ENCODE results near the gene SMAD2.
"Not testable (repeated sequence)": the region's sequence is repeated elsewhere in the genome, so short reads cannot be mapped to it uniquely, and the experiment has no call there.

SMAD2 gene
- total RNA-seq, result 83.9 to 256 (median 187) reads per million in 18 experiments

DNA sequence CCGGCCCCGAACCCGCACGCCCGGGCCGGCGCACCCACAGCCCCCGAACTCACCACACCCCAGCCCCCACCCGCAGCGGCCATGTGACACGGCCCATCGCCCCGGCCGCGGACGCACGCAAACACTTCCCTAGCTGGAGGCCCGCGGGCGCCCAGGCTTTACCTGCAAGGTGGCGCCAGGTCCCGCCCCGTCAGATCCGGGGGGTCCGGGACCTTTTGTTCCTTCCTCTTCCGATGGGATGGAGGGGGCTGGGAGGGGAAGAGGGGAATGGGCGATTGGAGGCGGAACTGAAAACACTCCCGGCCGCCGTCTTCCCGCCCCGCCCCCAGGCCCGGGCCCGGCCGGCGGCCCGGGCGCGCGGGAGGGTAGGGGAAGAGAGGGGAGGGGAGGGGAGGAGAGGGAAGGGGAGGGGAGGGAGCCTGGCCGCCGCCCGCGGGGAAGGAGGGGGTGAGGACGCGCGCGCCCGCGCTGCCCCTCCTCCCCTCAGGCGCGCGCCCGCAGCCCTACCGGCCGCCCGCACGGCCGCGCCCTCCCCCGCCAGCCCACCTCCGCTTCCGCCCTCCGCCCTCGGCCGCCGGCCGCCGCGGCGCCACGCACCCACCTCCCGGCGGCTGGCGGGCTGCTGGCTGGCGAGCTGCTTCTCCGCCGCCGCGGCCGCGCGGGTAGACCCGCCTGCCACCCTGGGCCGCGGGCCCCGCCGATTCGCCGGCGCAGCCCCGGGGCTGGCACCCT lies at the start of gene SMAD2:
TSS of gene SMAD2 (minus strand) at position 461 of the 732 bp plus-strand sequence. CDS start 33,903 bp downstream, outside the sequence.
- peak; percentile 69 to 92 for DNase-seq

DNA sequence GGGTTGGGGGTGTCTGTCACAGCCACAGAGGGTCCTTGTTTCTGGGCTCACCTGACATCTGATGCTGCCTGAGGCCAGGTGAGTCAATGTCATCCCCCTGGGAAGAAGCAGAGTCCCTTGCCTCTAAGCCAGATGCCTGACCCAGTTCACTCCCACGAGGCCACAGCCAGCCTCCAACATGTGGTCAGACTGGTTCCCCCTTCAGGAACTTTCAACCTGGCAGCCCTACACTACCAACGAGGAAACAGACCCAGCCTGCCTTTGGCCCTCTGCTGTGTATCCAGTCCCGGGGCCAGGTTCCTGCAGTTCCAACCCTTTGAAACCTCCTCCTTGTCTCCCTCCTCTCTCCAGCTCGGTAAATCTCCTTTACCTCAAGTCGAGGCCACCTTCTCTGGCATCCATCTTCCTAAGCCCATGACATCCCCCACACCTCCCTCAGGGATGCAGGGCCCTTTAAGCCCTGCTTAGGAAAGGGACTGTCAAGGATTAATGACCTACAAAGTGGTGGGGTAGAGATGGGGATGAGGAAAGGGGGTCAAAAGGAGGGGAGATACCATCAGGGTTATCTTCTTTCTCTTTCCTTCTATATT lies 49.2 kb upstream of the SMAD2 start:
- peak; percentile 12 to 57 for DNase-seq

DNA sequence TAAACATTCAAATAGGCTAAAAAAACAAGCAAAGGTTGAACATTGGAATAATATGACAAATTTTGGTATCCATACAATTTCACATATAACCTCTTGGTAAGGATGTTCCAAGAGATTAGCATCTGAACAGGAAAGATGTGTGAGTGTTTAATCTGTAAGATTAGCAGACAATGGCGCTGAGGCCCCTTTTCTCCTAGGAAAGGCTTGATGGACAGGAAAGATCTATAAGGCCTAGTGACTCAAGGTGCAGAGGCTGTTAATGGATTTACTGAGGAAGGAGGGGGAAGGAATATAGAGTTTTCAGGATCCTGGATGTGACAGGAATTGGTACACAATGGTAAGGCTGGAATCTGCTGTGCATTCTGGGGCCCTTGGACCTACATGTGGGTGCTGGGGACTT lies 48.1 kb upstream of the SMAD2 start:
- no peak for DNase-seq

DNA sequence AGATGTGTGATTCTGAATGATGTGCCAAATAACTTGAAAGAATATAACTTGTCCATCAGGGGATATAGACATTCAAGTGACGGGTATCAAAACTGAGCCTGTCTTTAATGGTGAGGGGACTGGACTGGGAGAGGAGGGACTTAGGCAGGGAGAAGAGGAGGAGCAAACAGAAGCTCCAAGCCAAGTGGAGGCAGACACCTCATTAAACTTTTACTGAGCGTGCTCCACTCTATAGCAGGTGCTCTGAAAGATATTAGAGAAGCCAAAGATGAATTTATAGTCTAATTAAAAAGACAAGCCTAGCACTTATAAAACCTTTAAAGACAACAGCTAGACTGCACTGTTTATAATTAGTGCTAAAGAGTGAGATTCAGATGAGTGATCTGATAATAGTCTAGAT lies 47.7 kb upstream of the SMAD2 start:
- no peak for DNase-seq

DNA sequence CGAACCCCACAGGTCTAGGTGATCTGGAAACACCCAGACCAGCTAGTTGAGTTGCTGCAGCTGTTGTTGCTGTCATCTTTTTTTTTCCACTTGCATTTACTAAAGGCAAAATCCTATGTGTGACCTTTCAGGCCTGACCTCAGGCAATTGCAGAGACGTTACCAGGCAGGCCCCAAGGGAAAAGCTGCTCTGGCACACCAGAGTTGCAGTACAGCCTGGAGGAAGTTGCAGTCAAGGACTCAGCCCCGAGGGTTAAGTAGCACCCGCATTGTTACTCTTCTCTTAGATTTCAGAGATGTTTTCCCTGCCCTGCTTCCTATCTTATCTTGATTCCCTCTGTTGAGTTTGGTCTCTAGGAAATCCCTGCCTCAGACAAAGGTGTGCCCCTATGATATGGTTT lies 45.2 kb upstream of the SMAD2 start:
- DNase-seq, result no peak

DNA sequence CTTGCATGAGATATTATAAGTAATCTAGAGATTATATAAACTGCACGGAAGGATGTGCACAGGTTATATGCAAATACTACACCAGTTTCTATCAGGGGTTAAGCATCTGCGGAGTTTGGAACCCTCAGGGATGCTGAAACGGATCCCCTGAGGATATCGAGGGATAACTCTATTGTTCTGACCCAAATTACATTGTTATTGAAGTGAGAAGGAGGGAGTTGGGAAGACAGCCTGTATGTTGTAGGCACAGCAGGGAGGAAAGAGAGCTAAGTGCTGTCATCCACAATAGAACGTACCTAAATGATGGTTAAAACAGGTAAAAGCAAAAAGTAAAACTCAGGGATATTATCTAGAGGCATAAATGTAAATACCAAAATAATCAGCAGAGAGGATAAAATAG lies 44.6 kb upstream of the SMAD2 start:
- no peak for DNase-seq

DNA sequence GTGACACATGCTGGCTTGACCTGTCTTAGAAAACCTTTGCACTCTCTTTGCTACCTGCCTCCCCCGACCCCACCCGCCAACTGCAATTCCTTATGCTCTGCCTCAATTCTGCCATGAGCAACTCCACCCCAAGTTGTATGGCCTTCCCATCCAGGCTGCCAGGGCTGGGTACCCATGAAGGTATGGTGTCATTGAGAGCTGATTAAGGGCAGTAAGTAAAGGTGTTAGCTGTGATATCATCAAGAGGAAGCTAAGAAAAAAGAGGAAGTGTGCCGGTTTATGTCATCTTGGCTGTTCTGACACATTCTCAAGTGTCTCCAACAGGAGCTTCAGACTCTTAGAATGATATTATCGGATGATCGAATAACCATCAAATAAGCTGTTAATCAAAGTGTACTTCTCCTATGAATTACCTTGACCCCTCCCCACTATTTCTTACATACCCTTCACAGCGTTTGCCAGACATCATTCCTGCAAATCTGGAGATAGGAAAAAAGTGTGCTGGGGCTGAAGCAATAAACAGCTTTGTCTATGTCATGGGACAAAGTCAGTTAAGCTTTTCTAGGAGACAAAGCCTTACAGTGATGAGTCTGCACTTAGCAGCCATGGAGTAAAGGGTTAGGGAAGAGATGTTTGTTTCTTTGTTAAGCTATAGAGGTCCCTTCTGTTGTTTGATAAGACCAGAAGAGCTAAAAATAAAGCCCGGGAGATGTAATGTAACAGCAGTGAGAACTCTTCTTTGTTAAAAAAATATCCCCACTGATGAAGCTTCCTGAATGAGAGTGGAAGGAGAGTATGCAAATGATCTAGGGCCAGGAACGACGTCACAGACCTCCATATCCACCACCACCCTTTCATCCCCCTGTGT lies 40.4 kb upstream of the SMAD2 start:
- DNase-seq, result peak; percentile 77 to 83

DNA sequence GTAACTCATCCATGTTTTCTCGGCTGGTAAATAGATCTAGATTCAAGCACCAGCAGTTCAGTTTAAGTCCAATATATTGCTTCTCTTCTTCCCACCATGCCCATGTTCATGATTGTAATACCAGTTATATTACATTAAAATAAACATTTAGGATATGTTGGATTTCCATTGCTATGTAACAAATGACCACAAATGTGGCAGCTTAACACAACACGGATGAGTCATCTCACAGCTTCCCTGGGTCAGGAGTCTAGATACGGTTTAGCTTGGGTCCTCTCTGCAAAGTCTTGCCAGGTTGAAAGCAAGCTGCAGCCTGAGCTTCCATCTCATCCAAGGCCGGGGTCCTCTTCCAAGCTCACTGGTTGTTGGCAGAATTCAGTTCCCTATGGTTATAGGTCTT lies 39.4 kb upstream of the SMAD2 start:
- DNase-seq, result peak; percentile 31 to 53

DNA sequence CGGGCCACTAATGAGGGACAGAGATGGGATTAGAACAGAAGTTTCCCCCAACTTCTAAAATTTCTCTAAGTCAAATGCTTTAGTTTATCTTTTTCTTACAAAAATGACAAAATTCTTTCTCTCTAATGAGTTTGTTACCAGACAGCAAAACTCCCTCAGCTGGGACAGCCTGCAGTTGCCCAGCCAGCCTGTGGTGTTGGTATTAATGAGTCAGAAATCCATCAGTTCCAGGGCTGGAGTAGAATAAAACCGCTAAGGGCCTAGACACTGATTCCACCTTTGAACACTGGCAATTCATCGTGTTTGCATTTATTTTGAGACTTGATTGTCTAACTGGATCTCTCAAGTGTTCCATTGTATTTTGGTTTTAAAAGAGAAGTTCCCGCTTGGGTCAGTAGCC lies 38.3 kb upstream of the SMAD2 start:
- no peak for DNase-seq

DNA sequence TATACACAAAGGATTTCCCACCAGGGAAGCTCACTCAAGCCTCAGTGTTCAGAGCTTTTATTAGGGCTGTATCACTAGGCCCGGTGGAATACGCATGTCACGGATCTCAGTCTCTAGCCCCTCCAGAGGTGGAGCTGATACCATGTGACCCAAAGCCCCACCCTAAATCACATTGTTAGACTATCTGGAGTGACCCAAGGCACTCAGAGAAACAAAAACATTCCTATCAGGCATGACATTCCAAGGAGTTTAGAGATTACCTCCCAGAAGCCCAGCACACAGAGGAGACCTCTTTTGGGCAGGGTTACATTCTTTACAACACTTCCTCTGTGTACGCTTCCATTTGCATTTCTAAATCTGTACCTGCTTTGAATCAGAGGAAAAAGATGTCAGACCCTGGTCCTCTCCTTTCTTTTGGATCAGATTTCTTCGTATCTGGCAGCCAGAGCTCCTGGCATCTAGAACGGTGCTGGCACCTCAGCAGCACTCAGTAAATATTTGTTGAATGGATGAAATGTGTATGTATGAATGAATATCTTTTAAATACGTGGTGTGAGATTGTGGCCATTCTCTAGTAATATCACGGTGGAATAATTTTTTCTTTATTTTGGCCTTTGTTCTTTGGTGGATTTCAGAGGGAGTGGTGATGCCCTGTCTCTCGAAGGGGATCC lies 37.7 kb upstream of the SMAD2 start:
- DNase-seq, result no peak

DNA sequence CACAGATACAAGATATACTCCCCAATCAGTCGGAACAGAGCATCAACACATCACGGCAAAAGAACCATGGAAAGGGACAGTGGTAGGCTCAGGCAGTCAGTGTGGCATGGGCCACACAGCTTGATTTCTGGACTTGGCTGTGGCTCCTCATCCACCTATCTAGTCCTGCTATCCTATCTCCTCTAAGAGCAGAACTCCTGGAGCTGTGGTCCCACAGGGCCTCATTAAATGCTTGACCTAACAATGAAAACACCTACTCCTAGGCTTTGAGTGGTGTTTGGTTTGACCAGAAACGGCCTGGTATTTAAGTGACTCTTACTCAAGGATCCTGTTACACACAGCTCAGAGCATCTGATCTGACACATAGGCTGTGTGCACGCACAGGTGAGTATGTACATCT lies 33.6 kb upstream of the SMAD2 start:
- no peak for DNase-seq

DNA sequence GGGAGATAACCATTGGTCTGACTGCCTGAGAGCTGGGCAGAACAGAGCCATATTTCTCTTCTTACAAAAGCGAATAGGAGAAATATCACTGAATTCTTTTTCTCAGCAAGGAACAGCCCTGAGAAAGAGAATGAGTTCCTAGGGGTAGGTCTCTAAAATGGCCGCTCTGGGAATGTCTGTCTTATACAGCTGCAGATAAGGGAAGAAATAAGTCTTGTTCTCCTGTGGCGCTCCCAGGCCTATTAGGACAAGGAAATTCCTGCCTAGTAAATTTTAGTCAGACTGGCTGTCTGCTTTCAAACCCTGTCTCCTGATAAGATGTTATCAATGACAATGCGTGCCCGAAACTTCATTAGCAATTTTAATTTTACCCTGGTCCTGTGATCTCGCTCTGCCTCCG lies 30.5 kb upstream of the SMAD2 start:
- not testable (repeated sequence) for DNase-seq

DNA sequence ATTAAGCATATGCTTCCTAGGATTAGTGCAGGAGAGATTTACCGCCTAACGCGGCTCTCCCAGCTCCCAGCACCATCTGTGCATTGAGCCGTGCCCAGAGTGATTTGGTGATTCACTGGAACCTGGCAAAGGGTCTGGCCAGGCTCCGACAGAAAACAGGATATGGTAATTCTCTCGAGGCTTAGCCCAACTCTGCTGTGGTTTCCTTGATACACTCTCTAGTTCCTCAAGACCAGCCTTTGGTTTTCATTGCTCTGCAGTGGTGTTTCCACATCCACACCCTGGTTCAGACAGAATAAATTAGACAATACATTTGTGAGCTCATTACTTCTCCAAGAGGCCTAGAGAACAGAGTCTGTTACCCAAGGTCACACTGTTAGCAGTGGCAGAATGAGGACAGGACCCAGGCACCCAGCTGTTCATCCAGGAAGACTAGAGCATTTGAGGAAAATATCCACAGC lies 23.0 kb upstream of the SMAD2 start:
- DNase-seq, result peak; percentile 93 to 98

DNA sequence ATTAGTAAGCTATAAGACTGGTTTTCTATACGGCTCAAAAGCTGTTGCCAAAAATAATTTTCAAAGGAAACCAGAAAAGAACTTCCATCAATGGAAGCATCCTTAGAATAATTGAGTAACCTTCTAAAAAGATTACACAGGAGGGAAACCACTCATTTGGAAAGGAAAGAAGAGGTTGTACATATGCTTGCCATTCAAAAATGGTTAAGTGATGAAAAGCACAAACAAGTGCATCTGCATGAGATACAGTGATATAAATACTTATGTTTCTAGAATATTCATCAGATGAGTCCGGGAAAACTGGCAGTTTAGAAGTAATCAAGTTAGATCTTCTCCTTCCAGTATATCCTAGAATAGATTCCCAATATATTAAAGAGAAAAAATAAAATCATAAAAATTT lies 20.1 kb upstream of the SMAD2 start:
- DNase-seq, result no peak

DNA sequence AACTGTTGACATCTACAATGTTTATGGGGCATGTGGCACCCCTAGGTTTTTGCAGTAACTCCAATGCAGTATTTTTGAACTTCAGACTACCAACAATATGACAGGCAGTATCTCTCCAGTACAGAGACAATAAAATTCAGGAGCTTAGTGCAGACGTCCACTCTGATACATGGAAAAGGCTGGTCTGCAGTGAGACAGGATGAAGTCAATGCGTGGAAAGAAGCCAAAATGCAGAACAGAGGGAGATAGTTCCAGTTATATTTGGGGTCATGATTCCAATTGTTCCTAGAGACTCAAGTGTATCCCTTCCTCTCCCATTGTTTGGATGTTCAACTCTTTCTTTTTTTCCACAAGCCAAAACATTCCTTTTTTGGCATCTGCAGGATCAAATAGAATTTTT lies 18.7 kb upstream of the SMAD2 start:
- no peak for DNase-seq

DNA sequence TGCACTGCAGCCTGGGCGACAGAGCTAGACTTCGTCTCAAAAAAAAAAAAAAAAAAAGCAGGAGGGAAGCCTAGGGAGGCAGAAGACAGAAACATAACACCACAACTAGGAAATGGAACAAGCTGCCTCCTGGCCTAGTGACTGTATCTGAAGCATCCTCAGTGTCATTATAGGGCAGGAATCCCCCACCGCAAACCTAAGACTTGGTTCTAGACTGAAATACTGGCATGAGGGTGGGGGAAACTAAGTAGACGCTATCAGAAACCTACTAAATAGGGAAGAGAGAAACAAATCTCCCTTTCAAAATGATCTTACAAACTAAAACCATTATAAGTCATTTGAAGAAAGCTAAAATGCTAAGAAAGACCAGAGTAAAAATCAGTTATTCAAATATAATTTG lies 16.4 kb upstream of the SMAD2 start:
- DNase-seq, result no peak

DNA sequence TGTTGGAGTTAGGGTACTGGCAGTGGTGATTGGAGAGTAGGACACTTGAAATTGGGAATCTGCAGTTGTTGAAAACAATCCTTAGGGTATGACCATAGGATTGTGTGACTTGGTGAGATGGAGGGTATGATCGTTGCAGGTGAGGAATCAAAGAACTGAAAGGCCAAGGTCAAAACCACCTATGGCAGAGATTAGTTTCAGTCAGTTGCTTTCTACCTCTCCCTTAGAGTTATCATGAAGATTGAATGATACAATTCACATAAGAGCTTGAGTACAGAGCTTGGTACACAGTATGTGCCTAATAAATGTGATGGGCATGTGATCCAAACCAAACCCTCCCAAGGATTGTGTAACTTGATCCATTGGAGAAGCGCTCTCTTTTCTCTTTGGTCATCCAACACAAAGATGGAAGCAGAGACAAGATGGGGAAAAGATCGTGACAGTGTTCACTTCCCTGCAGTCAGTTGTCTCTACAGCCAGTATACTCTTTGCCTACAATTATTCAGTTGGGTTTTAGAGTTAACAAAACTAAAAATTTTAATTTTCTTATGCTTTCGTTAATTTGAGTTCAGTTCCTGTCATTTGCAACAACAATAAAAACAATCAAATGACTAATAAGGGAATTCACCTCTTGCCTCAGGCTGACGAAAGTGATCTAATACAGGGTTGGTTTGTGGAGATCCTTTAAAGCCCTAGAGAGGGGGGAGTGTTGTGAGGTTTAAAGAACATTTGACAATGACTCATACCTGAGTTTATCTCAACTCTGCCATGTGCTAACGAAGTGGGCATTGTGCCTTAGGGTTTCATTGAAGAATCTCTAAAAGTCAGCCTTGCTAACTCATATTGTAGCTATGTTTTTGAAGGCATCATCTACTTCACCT lies 14.8 kb upstream of the SMAD2 start:
- peak; percentile 51 to 73 for DNase-seq

DNA sequence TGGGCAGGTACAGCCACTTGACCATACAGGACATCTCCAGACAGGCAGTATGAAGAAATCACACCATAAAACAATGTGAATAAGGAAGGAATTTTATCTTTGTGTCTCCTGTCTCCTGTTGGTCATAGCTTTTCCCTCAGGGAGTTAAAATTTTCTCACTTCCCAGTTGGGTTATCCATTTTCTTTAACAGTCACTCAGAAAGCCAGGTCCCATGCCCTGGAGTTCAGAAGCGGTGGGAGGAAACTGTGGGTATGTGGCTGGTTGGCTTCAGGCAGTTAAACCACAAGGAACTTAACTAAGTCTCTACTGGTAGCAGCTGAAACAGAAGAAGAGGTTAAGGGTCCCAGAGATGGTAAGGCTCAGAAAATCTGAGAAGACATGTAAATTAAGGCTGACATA lies 6.5 kb upstream of the SMAD2 start:
- DNase-seq, result peak; percentile 38 to 55

DNA sequence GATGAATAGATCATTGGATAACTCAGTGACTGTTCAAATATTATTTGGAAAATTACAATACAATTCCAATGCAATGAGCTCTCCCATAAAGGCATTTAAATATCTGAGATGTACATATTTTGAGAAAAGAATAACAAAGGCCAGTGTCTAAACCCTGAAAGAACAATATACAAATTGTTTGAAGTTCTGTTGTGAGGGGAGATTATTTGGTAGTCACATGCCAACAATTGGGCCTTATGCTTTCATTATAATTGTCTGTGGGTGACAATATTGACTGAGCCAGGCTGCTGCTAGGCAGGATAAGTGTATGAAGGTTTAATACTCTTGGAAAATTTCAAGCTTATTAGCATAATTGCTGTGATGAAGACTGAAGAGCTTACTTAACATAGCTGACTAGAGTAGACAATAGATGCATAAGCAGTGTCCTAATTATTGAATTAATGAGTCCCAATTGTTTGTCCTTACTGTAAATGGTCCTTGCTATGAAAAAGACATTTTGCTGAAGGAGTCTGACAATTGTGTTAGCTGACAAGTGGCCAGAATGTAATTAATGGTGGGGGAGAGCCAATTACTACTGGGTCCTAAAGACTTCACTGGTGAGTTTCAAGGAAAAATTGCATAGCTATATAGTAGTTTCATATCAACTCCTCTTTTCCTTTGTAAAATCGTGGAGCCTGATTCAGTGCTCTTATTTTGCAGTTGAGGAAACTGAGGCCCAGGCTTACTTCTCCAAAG lies 5.0 kb upstream of the SMAD2 start:
- DNase-seq, result no peak

DNA sequence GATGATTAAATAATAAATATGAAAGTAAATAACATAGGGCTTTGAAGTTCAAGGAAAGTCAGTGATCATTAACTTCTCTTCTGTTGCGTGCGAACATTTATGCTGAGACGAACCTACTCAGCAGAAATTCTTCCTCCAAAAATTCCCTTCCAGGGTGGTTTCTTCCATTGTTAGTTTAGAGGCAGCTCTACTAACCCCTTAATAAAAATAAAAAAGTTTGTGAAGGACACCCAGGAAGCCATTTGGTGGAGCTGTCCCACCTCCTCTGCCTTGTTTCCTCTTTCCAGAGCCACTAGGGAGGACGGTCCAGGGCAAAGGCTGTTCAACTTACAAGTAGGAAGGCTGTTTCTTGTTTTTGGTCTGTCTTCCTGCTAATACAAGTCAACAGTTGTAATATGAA lies 2.1 kb upstream of the SMAD2 start:
- DNase-seq, result peak; percentile 81 to 88

DNA sequence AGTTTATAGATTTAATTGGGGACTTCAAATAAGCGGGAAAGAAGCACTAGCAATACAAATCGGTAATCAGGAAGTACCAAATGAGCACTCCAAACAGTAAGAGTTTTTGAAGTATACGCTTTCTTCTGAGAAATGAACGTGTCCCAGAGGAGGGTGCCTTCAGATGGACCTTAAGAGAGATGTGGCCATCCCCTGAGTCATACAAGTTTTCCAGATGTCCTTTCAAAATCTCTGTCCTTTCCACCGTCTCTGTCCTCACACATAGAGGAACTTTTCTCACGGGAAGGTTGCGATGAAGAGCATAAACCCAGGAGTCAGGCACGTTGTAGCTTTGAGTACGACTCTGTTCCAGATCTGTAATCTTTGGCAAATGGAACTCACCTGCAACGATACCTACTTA lies 1.7 kb upstream of the SMAD2 start:
- peak in 1 of 2 donors; percentile 11 for DNase-seq
